ENCODE data around the gene SLC50A1.

The SLC50A1 gene

GRCh38 chr1:155135415-155136028 lies at the start of gene SLC50A1:
SLC50A1 (plus strand) TSS chr1:155135852; CDS start chr1:155135912, 60 bp downstream.
- DNase-seq (ENCODE audit: low read depth), result peak; percentile 95
- H3K4me3 ChIP-seq (ENCODE audit: low read depth, low read length), result peak within 1 kb of the TSS; percentile 85
- TF ChIP-seq MAX (IDR thresholded peaks at IDR 0.05; ENCODE audit: low read depth, low read length) (peak; percentile 29; the same call in 1 of the 2 replicates), POLR2A (IDR thresholded peaks at IDR 0.05; ENCODE audit: extremely low read depth, insufficient read length) (peak; percentile 95)
- TF ChIP-seq, protein P1, sequence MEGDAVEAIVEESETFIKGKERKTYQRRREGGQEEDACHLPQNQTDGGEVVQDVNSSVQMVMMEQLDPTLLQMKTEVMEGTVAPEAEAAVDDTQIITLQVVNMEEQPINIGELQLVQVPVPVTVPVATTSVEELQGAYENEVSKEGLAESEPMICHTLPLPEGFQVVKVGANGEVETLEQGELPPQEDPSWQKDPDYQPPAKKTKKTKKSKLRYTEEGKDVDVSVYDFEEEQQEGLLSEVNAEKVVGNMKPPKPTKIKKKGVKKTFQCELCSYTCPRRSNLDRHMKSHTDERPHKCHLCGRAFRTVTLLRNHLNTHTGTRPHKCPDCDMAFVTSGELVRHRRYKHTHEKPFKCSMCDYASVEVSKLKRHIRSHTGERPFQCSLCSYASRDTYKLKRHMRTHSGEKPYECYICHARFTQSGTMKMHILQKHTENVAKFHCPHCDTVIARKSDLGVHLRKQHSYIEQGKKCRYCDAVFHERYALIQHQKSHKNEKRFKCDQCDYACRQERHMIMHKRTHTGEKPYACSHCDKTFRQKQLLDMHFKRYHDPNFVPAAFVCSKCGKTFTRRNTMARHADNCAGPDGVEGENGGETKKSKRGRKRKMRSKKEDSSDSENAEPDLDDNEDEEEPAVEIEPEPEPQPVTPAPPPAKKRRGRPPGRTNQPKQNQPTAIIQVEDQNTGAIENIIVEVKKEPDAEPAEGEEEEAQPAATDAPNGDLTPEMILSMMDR (IDR thresholded peaks at IDR 0.05; ENCODE audit: low read depth, low read length), result no peak

GRCh38 chr1:155086128-155086741 lies 49.4 kb upstream of the SLC50A1 start:
- TF ChIP-seq POLR2A (IDR thresholded peaks at IDR 0.05; ENCODE audit: extremely low read depth, insufficient read length) (no peak), MAX (IDR thresholded peaks at IDR 0.05; ENCODE audit: low read depth, low read length) (peak; percentile 70), MYC (IDR thresholded peaks at IDR 0.05; ENCODE audit: low read depth, low read length) (peak; percentile 44; the same call in 1 of the 2 replicates)
- TF ChIP-seq, protein P1 (IDR thresholded peaks at IDR 0.05; ENCODE audit: low read depth, low read length), result peak; percentile 76
- no peak overlapping the region for H3K4me3 ChIP-seq (ENCODE audit: low read depth, low read length)
- peak; percentile 81 for DNase-seq (ENCODE audit: low read depth)

DNA sequence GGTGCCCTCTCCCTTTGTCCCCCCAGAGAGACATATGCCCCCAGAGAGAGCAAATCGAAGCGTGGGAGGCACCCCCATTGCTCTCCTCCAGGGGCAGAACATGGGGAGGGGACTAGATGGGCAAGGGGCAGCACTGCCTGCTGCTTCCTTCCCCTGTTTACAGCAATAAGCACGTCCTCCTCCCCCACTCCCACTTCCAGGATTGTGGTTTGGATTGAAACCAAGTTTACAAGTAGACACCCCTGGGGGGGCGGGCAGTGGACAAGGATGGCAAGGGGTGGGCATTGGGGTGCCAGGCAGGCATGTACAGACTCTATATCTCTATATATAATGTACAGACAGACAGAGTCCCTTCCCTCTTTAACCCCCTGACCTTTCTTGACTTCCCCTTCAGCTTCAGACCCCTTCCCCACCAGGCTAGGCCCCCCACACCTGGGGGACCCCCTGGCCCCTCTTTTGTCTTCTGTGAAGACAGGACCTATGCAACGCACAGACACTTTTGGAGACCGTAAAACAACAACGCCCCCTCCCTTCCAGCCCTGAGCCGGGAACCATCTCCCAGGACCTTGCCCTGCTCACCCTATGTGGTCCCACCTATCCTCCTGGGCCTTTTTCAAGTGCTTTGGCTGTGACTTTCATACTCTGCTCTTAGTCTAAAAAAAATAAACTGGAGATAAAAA lies 48.7 kb upstream of the SLC50A1 start:
- H3K4me3 ChIP-seq (ENCODE audit: low read depth, low read length), result no peak overlapping the region
- TF ChIP-seq MYC (IDR thresholded peaks at IDR 0.05; ENCODE audit: low read depth, low read length), result no peak
- no peak for DNase-seq (ENCODE audit: low read depth)

DNA sequence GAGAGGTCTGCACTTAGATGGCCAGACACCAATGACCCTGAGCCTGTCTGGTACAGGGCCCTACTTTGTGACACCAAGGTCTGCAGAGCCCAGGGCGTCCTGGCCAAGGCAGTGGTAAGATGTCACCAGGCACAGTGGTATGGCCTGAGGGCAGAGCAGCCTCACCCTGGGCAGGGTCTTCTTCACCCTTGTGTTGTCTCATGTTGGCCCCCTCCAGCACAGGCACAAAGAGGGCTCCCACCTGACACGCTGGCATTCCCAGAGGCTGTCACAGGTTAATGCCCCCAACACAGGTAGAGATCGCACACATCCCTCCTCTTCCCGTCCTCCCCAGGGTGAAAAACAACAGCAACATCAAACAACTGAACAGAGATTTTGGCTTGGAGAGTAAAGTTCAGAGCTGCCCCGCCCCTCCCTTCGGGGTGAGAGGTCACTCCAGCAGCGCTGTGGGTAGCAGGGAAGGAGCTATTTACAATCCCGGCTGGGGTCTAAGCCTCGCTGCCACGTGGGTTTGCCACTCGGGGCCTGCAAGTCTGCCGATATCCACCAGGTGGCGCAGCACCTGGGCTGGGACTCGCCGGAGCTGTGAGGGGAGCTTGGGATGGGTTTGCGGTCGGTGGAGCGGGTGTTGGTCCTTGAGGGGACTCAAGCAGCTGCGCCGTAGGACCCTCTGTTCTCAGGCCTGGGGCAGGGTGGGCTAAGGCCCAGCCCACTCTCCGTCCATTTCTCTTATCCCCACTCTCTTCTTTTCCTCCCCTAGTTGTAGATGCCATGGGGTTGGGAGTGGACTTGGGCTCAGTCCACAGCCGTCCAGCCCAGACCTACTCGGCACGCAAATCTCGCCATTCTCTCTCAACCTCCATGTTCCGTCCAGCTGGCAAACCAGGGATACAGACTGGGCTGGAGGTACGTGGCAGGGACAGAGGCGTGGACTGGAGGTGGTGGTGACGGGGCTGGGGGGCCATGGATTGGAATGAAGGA lies 44.3 kb upstream of the SLC50A1 start:
- no peak overlapping the region for H3K4me3 ChIP-seq (ENCODE audit: low read depth, low read length)
- no peak for TF ChIP-seq POLR2A (IDR thresholded peaks at IDR 0.05; ENCODE audit: extremely low read depth, insufficient read length)
- peak; percentile 93 for TF ChIP-seq MYC (IDR thresholded peaks at IDR 0.05; ENCODE audit: low read depth, low read length)
- TF ChIP-seq, protein P1 (IDR thresholded peaks at IDR 0.05; ENCODE audit: low read depth, low read length), result peak; percentile 92
- TF ChIP-seq MAX (IDR thresholded peaks at IDR 0.05; ENCODE audit: low read depth, low read length), result peak; percentile 96
- peak; percentile 77 for DNase-seq (ENCODE audit: low read depth)

- TF ChIP-seq, protein P1 (IDR thresholded peaks at IDR 0.05; ENCODE audit: low read depth, low read length), result no peak
- TF ChIP-seq MAX (IDR thresholded peaks at IDR 0.05; ENCODE audit: low read depth, low read length), result no peak
- no peak for TF ChIP-seq POLR2A (IDR thresholded peaks at IDR 0.05; ENCODE audit: extremely low read depth, insufficient read length)
- TF ChIP-seq MYC (IDR thresholded peaks at IDR 0.05; ENCODE audit: low read depth, low read length), result no peak
- H3K4me3 ChIP-seq (ENCODE audit: low read depth, low read length), result no peak overlapping the region
- DNase-seq (ENCODE audit: low read depth), result no peak
These were observed 43.5 kb upstream of the SLC50A1 start for GRCh38 chr1:155092131-155092530.

All from NB4 (cell line).